Kidney epithelial cell (primary cell): ENCODE data around the gene RPUSD1. TPM values are rescaled to one million over a fixed set of nuclear protein-coding genes. Genes with fewer than 3 reads are reported as not detected.
A peak's percentile ranks its signal among the peaks of the same experiment; 100 is the strongest.

Experiments
- DNase-seq: peaks from one replicate; pipeline ENCODE4 v3.0.0-alpha.2; 2010; ENCODE audit warnings: low read depth
- H3K27me3 ChIP-seq: 2 replicates; pipeline ENCODE4 v1.6.0; 2011; ENCODE audit warnings: low read length; ENCODE audit not compliant: control insufficient read depth, insufficient read depth
- H3K36me3 ChIP-seq: 2 replicates; pipeline ENCODE4 v1.5.1; 2011; ENCODE audit warnings: low read length; ENCODE audit not compliant: control insufficient read depth, insufficient read depth
- H3K4me3 ChIP-seq: 2 replicates; pipeline ENCODE4 v1.5.1; 2011; ENCODE audit warnings: low read depth, mild to moderate bottlenecking, control low read depth, low read length
- CTCF ChIP-seq: IDR thresholded peaks from 2 replicates; pipeline ENCODE4 v1.5.1; 2011; ENCODE audit warnings: mild to moderate bottlenecking, moderate library complexity, low read length, control low read depth, inconsistent platforms; ENCODE audit not compliant: insufficient read depth, poor library complexity, severe bottlenecking
- total RNA-seq: library from RNA; depleted of rRNA; stranded (reverse); fragments of >200 nt; gene quantifications from 2 replicates; pipeline ENCODE4 v1.2.3, GENCODE V29; 2015

The RPUSD1 gene
- total RNA-seq, 1 donor from 2014 or later, result 42.0 TPM

GRCh38 chr16:750485-750884 is 37.7 kb downstream of the RPUSD1 start:
- DNase-seq, result no peak
- Histone ChIP-seq H3K4me3 (no peak overlapping the region), H3K27me3 (no peaks in the 10 kb centered on the region), H3K36me3 (no peaks in the 10 kb centered on the region)
- no peak for TF ChIP-seq CTCF

DNA sequence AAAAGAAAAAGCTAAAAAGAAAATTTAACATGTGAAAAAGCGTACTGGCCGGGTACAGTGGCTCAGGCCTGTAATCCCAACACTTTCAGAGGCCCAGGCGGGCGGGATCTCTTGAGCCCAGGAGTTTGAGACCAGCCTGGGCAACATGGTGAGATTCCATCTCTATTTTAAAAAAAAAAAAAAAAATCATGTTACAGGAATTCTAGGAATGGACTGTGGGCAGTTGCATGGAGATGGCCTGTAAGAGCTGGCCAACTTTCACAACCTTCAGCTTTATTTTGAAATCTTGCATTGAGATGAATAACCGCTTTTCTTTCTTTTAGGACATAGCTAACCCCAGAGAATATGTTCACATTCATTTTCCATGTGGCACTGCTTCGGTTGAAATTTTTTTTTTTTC is 39.2 kb downstream of the RPUSD1 start:
- H3K36me3 ChIP-seq, result no peaks in the 10 kb centered on the region
- H3K27me3 ChIP-seq, result no peaks in the 10 kb centered on the region
- no peak for DNase-seq
- no peak overlapping the region for H3K4me3 ChIP-seq
- no peak for TF ChIP-seq CTCF

DNA sequence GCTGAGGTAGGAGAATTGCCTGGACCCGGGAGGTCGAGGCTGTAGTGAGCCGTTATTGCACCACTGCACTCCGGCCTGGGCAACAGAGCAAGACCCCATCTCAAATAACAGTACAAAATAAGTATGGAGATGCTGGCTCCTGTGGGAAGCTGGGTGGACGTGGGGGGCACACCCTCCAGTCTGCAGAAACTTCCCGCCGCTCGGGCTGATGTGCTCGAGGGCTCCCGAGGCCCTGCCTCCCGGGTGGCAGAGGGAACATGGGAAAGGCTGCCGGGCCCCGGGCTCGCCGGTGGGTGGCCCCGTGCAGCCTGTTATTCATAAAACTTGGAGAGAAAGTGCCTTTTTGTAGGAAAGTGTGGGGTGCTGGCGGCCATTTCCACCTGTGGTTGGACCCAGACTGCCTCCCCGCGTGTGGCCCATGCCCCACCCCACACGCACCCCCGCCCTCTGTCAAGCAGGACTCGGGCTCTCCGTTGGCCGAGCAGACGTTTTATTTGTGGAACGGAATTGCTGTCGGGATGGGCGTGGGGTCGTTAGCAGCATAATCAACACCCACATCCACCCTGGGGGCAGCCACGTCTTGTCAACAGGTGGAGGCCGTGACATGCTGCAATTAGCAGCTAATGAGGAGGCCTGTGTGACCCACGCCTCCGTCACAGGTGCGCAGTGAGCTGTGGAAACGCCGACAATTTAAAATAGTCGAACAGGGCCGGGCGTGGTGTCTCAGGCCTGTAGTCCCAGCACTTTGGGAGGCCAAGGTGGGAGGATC is 40.0 kb downstream of the RPUSD1 start:
- H3K4me3 ChIP-seq, result no peak overlapping the region
- no peak for DNase-seq
- no peaks in the 10 kb centered on the region for H3K36me3 ChIP-seq
- TF ChIP-seq CTCF, result no peak
- H3K27me3 ChIP-seq, result no peaks in the 10 kb centered on the region

- no peak for TF ChIP-seq CTCF
- Histone ChIP-seq H3K27me3 (no peaks in the 10 kb centered on the region), H3K36me3 (no peaks in the 10 kb centered on the region), H3K4me3 (no peak overlapping the region)
- no peak for DNase-seq
Observed at GRCh38 chr16:746637-747036, 41.5 kb downstream of the RPUSD1 start.

DNA sequence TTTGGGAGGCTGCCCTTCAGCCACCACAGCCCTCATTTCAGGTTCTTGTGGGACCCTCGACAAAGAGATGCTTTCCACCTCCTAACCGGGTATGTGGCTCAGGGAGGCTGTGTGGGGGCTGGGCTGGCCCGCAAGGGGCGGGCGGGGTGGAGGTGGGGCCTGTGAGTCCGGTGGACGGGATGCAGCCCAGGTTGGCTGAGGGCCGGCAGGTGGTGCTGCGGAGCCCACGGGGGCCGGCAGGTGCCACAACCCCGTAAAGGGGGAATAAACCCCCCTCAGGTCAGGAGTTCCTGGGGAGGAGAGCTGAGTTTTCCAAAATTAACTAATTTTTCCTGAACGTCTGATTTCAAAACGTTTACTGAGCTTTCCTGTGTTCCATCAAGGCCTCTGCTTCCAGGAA is 42.4 kb downstream of the RPUSD1 start:
- no peaks in the 10 kb centered on the region for H3K27me3 ChIP-seq
- no peak overlapping the region for H3K4me3 ChIP-seq
- no peaks in the 10 kb centered on the region for H3K36me3 ChIP-seq
- TF ChIP-seq CTCF, result peak; percentile 88
- DNase-seq, result no peak
